B cell (primary cell): ENCODE measurements around the gene DENND1C. TPM values are rescaled to one million over a fixed set of nuclear protein-coding genes. Genes with fewer than 3 reads are reported as not detected.

Source experiments
- ATAC-seq: fragments of 200-7000 bp; cut with Tn5 transposase; one replicate; pipeline ENCODE4 v1.10.0; 2021; ENCODE audit warnings: low read depth, mild to moderate bottlenecking, moderate number of reproducible peaks, moderate library complexity
- CTCF ChIA-PET: fragments of 350-600 bp; sonication (Branson Sonifier 250); formaldehyde crosslinking; loops from one replicate; lab custom pipeline; 2021; ENCODE audit warnings: antibody characterized with exemption, inconsistent platforms; lab: Charles Lee
- POLR2A ChIA-PET: fragments of 350-600 bp; sonication (Branson Sonifier 250); formaldehyde crosslinking; loops from one replicate; lab custom pipeline; 2021; ENCODE audit warnings: antibody characterized with exemption; lab: Charles Lee
- DNase-seq: peaks from one replicate; pipeline ENCODE4 v3.0.0; 2013
- H2AFZ ChIP-seq: 2 replicates; pipeline ENCODE4 v1.6.1; 2012; ENCODE audit warnings: mild to moderate bottlenecking, low read depth, low read length; ENCODE audit not compliant: insufficient read depth, poor library complexity, severe bottlenecking
- H3K27ac ChIP-seq, 2 donors: 1 replicate in 1 of 2; 2 replicates in 1 of 2; pipeline ENCODE4 v1.5.1; 2012 to 2013; ENCODE audit warnings: low read length in 2 of 2, mild to moderate bottlenecking in 2 of 2, moderate library complexity in 1 of 2
- H3K27me3 ChIP-seq, 4 experiments: fragments of 200-600 bp in 1 of 4; sonication (generic) in 1 of 4; replicated peaks in 1 of 4; 1 replicate in 2 of 4; 2 replicates in 2 of 4; pipeline versions ENCODE4 v1.6.1 to v1.7.0; 2013 to 2016; ENCODE audit warnings: low read length in 3 of 4, mild to moderate bottlenecking in 2 of 4, mixed read lengths in 1 of 4, moderate library complexity in 1 of 4; ENCODE audit not compliant: insufficient read depth in 4 of 4, control insufficient read depth in 3 of 4; ENCODE audit errors: control extremely low read depth in 1 of 4
- H3K36me3 ChIP-seq, 2 experiments: replicated peaks in 1 of 2; 1 replicate in 1 of 2; 2 replicates in 1 of 2; pipeline versions ENCODE4 v1.6.1 to v1.7.1; 2013; ENCODE audit warnings: low read length in 1 of 2; ENCODE audit not compliant: insufficient read depth in 2 of 2, control insufficient read depth in 1 of 2; ENCODE audit errors: control extremely low read depth in 1 of 2, extremely low read depth in 1 of 2
- H3K4me1 ChIP-seq, 2 donors: fragments of 200-600 bp in 1 of 2; sonication (generic) in 1 of 2; 1 replicate in 1 of 2; 2 replicates in 1 of 2; pipeline versions ENCODE4 v1.5.1 to v1.6.1; 2013 to 2017; ENCODE audit warnings: low read length in 2 of 2; ENCODE audit not compliant: control insufficient read depth in 2 of 2, insufficient read depth in 2 of 2
- H3K4me2 ChIP-seq: replicated peaks from 2 replicates; pipeline ENCODE3; 2012; ENCODE audit warnings: mild to moderate bottlenecking, low read depth, low read length; ENCODE audit not compliant: poor library complexity, severe bottlenecking
- H3K4me3 ChIP-seq, 5 experiments: fragments of 200-600 bp in 1 of 5; sonication (generic) in 1 of 5; 1 replicate in 3 of 5; 2 replicates in 2 of 5; pipeline versions ENCODE4 v1.5.1 to v1.7.0; 2011 to 2016; ENCODE audit warnings: low read length in 4 of 5, mild to moderate bottlenecking in 4 of 5, low read depth in 2 of 5, control low read depth in 1 of 5, moderate library complexity in 1 of 5; ENCODE audit not compliant: insufficient read depth in 1 of 5; ENCODE audit errors: control extremely low read depth in 1 of 5, extremely low read depth in 1 of 5
- H3K79me2 ChIP-seq: fragments of 200-600 bp; sonication (generic); one replicate; pipeline ENCODE4 v1.6.0; 2016; ENCODE audit warnings: low read length; ENCODE audit not compliant: control insufficient read depth, insufficient read depth
- H3K9ac ChIP-seq: fragments of 200-600 bp; sonication (generic); 2 replicates; pipeline ENCODE4 v1.6.1; 2017; ENCODE audit warnings: mild to moderate bottlenecking, low read length, moderate library complexity
- H3K9me3 ChIP-seq, 3 donors: one replicate each; pipeline versions ENCODE4 v1.6.1 to v1.7.1; 2013; ENCODE audit warnings: low read length in 2 of 3; ENCODE audit not compliant: control insufficient read depth in 2 of 3, insufficient read depth in 1 of 3; ENCODE audit errors: control extremely low read depth in 1 of 3
- H4K20me1 ChIP-seq: 2 replicates; pipeline ENCODE4 v1.6.0; 2012; ENCODE audit warnings: mild to moderate bottlenecking, low read length; ENCODE audit not compliant: insufficient read depth, control insufficient read depth, poor library complexity, severe bottlenecking
- H3K27ac Mint-ChIP-seq: one replicate; pipeline ENCODE4 v1.8.0; 2021; ENCODE audit warnings: mixed read lengths
- H3K27me3 Mint-ChIP-seq: one replicate; pipeline ENCODE4 v1.8.0; 2021; ENCODE audit warnings: mixed read lengths
- H3K4me1 Mint-ChIP-seq: one replicate; pipeline ENCODE4 v1.8.0; 2021; ENCODE audit warnings: mixed read lengths
- H3K4me3 Mint-ChIP-seq: one replicate; pipeline ENCODE4 v1.8.0; 2021; ENCODE audit warnings: mixed read lengths
- H3K9me3 Mint-ChIP-seq: one replicate; pipeline ENCODE4 v1.8.0; 2022; ENCODE audit warnings: mixed read lengths; ENCODE audit not compliant: insufficient read depth
- EZH2 ChIP-seq: IDR thresholded peaks from 2 replicates; pipeline ENCODE4 v1.6.1; 2012; ENCODE audit warnings: borderline replicate concordance, low read depth, mild to moderate bottlenecking, moderate library complexity, low read length; ENCODE audit not compliant: insufficient read depth, poor library complexity, severe bottlenecking
- WGBS: methylation state at CpG from one replicate; pipeline ENCODE4 v1.1.5; 2013; ENCODE audit warnings: missing lambda C conversion rate; ENCODE audit not compliant: insufficient coverage; 5-methylcytosine and 5-hydroxymethylcytosine counted together
- intact Hi-C: fragments of 100-400 bp; cut with micrococcal nuclease; formaldehyde crosslinking; loops from one replicate; pipeline ENCODE4 v1.10.0; 2022
- polyA plus RNA-seq: library from polyadenylated mRNA; depleted of rRNA; stranded (reverse); fragments of >200 nt; gene quantifications from 2 replicates; pipeline ENCODE4 v1.2.3, GENCODE V29; 2012
- total RNA-seq, 2 donors: library from RNA; stranded (reverse); fragments of 120-200 nt in 1 of 2; gene quantifications; 1 replicate in 1 of 2; 2 replicates in 1 of 2; pipeline versions ENCODE4 v1.2.3 to v1.2.4, GENCODE V29; 2013 to 2022
- TF ChIP-seq, protein P1 (sequence below): fragments of 200-600 bp; IDR thresholded peaks from one replicate; pipeline ENCODE4 v1.8.0; 2022; ENCODE audit warnings: antibody characterized with exemption, mild to moderate bottlenecking

DENND1C gene
- total and polyA plus RNA-seq, 2 donors (not counting 1 experiment from before 2014, with no cell fraction given), result 119 to 132 TPM

DNA sequence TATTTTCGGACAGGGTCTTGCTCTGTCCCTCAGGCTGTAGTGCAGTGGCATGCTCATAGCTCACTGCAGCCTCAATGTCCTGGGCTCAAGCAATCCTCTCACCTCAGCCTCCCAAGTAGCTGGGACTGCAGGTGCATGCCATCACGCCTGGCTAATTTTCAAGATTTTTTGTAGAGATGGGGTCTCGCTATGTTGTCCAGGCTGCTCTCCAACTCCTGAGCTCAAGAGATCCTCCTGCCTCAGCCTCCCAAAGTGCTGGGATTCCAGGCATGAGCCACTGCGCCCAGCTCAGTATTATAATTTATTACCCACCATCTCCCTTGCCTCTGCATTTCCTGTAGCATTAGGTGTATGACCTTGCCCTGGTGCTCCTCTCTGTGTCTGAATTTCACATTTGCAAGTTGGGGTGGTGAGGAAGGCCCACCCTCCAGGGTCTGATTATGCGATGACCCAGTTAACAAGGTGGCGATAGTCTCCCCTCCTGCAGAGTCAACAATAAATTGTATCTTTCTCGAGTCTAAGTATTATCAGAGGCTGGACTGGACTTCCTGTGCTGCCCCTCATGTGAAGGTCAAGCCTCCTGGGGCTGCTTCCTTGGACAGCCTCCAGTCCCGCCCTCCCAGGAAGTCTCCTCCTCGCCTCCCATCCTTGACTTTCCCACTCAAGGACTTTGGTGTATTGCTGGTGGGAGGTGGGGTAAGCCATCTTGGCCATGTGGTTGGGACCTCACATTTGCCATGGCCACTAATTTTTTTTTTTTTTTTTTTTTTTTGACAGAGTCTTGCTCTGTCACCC, 22.0 kb upstream of the DENND1C start:
- H3K27ac ChIP-seq, result no peak overlapping the region
- CTCF ChIA-PET, result interaction anchor here (0.6 to 2.0 kb wide), 10 partner anchors 13 to 360 kb away, joined by 3 to 12 read pairs (median 4); partner anchors contain the start of genes DENND1C and KHSRP
- Mint-ChIP-seq H3K4me3 (peak overlapping the region; percentile 59), H3K9me3 (no peaks in the 10 kb centered on the region), H3K4me1 (peaks cover 18% of the 10 kb centered on the region), H3K27ac (peak overlapping the region; percentile 58), H3K27me3 (peaks cover 3% of the 10 kb centered on the region)
- no peak for ATAC-seq
- H3K4me1 ChIP-seq, result peaks cover 16 to 21% of the 10 kb centered on the region in 2 donors
- no peak overlapping the region for H3K9ac ChIP-seq
- no peak overlapping the region for H2AFZ ChIP-seq
- peaks cover 0 to 2% (median 0%) of the 10 kb centered on the region in 3 donors for H3K9me3 ChIP-seq
- POLR2A ChIA-PET, result interaction anchor here (0.7 kb wide), 2 partner anchors 30 to 304 kb away, joined by 4 to 5 read pairs; no protein-coding TSS in a partner anchor
- no peaks in the 10 kb centered on the region for H3K79me2 ChIP-seq
- TF ChIP-seq EZH2, result no peak
- TF ChIP-seq, protein P1, sequence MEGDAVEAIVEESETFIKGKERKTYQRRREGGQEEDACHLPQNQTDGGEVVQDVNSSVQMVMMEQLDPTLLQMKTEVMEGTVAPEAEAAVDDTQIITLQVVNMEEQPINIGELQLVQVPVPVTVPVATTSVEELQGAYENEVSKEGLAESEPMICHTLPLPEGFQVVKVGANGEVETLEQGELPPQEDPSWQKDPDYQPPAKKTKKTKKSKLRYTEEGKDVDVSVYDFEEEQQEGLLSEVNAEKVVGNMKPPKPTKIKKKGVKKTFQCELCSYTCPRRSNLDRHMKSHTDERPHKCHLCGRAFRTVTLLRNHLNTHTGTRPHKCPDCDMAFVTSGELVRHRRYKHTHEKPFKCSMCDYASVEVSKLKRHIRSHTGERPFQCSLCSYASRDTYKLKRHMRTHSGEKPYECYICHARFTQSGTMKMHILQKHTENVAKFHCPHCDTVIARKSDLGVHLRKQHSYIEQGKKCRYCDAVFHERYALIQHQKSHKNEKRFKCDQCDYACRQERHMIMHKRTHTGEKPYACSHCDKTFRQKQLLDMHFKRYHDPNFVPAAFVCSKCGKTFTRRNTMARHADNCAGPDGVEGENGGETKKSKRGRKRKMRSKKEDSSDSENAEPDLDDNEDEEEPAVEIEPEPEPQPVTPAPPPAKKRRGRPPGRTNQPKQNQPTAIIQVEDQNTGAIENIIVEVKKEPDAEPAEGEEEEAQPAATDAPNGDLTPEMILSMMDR, result no peak
- 92% methylated on average over 5 of the region's 9 CpGs for WGBS
- no peaks in the 10 kb centered on the region for H3K36me3 ChIP-seq
- peaks cover 0 to 17% (median 3%) of the 10 kb centered on the region in 4 experiments for H3K27me3 ChIP-seq
- no peak overlapping the region for H3K4me3 ChIP-seq
- intact Hi-C loops, result loop anchor here (1.0 to 2.0 kb wide), 3 partner anchors 43 to 285 kb away; partner anchors contain the start of gene KHSRP
- H3K4me2 ChIP-seq, result no peak overlapping the region
- no peak for DNase-seq
- H4K20me1 ChIP-seq, result no peaks in the 10 kb centered on the region
